GM23338 (cell line): ENCODE data around the gene JAKMIP1. TPM values are rescaled to one million over a fixed set of nuclear protein-coding genes. Genes with fewer than 3 reads are reported as not detected.
A peak's percentile ranks its signal among the peaks of the same experiment; 100 is the strongest.

ENCODE experiments used
- ATAC-seq: fragments of 200-7000 bp; cut with Tn5 transposase; 3 replicates; pipeline ENCODE4 v1.9.1; 2020
- DNase-seq: peaks from one replicate; pipeline ENCODE4 v3.0.0-alpha.2; 2015; ENCODE audit warnings: low spot score
- H2AFZ ChIP-seq: fragments of 200-600 bp; sonication (generic); 2 replicates; pipeline ENCODE4 v1.8.0; 2016; ENCODE audit warnings: antibody characterized with exemption, mild to moderate bottlenecking, moderate library complexity
- H3F3A ChIP-seq: fragments of 200-600 bp; sonication (generic); replicated peaks from 2 replicates; pipeline ENCODE4 v1.8.0; 2017; ENCODE audit warnings: antibody characterized with exemption, mixed run types, low read depth
- H3K27ac ChIP-seq: fragments of 200-600 bp; sonication (generic); 2 replicates; pipeline ENCODE4 v1.6.1; 2016; ENCODE audit warnings: low read depth
- H3K27me3 ChIP-seq: fragments of 200-600 bp; sonication (generic); 2 replicates; pipeline ENCODE4 v1.8.0; 2016; ENCODE audit warnings: mild to moderate bottlenecking, mixed run types, moderate library complexity; ENCODE audit not compliant: insufficient read depth
- H3K36me3 ChIP-seq: fragments of 200-600 bp; sonication (generic); 2 replicates; pipeline ENCODE4 v1.8.0; 2016; ENCODE audit warnings: mild to moderate bottlenecking; ENCODE audit not compliant: insufficient read depth
- H3K4me1 ChIP-seq: fragments of 200-600 bp; sonication (generic); 2 replicates; pipeline ENCODE4 v1.8.0; 2016; ENCODE audit warnings: mild to moderate bottlenecking, moderate library complexity; ENCODE audit not compliant: insufficient read depth
- H3K4me2 ChIP-seq: fragments of 200-600 bp; sonication (generic); 2 replicates; pipeline ENCODE4 v1.7.1; 2017; ENCODE audit warnings: mixed run types
- H3K4me3 ChIP-seq: fragments of 200-600 bp; sonication (generic); 2 replicates; pipeline ENCODE4 v1.6.1; 2016; ENCODE audit warnings: mixed run types
- H3K79me2 ChIP-seq: fragments of 200-600 bp; sonication (generic); replicated peaks from 2 replicates; pipeline ENCODE4 v1.8.0; 2017; ENCODE audit warnings: mild to moderate bottlenecking; ENCODE audit not compliant: insufficient read depth
- H3K9me2 ChIP-seq: fragments of 200-600 bp; sonication (generic); 2 replicates; pipeline ENCODE4 v1.8.0; 2017; ENCODE audit not compliant: insufficient read depth
- H4K20me1 ChIP-seq: fragments of 200-600 bp; sonication (generic); replicated peaks from 2 replicates; pipeline ENCODE4 v1.8.0; 2017; ENCODE audit warnings: mild to moderate bottlenecking; ENCODE audit not compliant: insufficient read depth
- H3K27ac Mint-ChIP-seq: 2 replicates; pipeline ENCODE4 v1.8.0; 2020; ENCODE audit warnings: inconsistent platforms, mild to moderate bottlenecking, moderate library complexity, mixed read lengths
- H3K27me3 Mint-ChIP-seq: 3 replicates; pipeline ENCODE4 v1.8.0; 2022; ENCODE audit warnings: low read depth, mild to moderate bottlenecking, moderate library complexity, mixed read lengths, inconsistent platforms; ENCODE audit not compliant: insufficient read depth, poor library complexity
- H3K36me3 Mint-ChIP-seq: 3 replicates; pipeline ENCODE4 v1.8.0; 2021; ENCODE audit warnings: low read depth, mild to moderate bottlenecking, inconsistent platforms, moderate library complexity, mixed read lengths
- H3K4me1 Mint-ChIP-seq: 3 replicates; pipeline ENCODE4 v1.8.0; 2020; ENCODE audit warnings: mild to moderate bottlenecking, inconsistent platforms, mixed read lengths
- H3K4me3 Mint-ChIP-seq: 3 replicates; pipeline ENCODE4 v1.8.0; 2021; ENCODE audit warnings: moderate library complexity, mild to moderate bottlenecking, inconsistent platforms, mixed read lengths
- H3K9me3 Mint-ChIP-seq: 3 replicates; pipeline ENCODE4 v1.8.0; 2020; ENCODE audit warnings: moderate library complexity, mild to moderate bottlenecking, inconsistent platforms, mixed read lengths
- polyA plus RNA-seq: library from polyadenylated mRNA; unstranded; fragments of >200 nt; fragmentation: Nextera tagmentation; extraction: Ambion mirVana; gene quantifications from 2 replicates; pipeline ENCODE4 v1.2.1, GENCODE V29; 2016
- total RNA-seq: library from RNA; depleted of rRNA; stranded (reverse); fragments of >200 nt; shearing (Covaris generic); gene quantifications from 2 replicates; pipeline ENCODE4 v1.2.3, GENCODE V29; 2014
- TF ChIP-seq, protein P1 (sequence below): fragments of 250-450 bp; sonication (Bioruptor Pico); IDR thresholded peaks from 2 replicates; pipeline ENCODE4 v1.5.0; 2020; ENCODE audit warnings: mild to moderate bottlenecking, moderate library complexity
- TF ChIP-seq, protein P2 (sequence below), 2 experiments: fragments of 200-600 bp in 1 of 2; sonication (generic) in 1 of 2; conservative IDR thresholded peaks; 2 replicates each; pipeline versions ENCODE4 v1.5.1 to v1.6.1; 2016 to 2017; ENCODE audit warnings: antibody characterized with exemption in 2 of 2, low read depth in 2 of 2, mild to moderate bottlenecking in 2 of 2, moderate library complexity in 1 of 2
- TF ChIP-seq, protein P3 (sequence below): IDR thresholded peaks from 2 replicates; pipeline ENCODE4 v1.6.1; 2016; ENCODE audit warnings: antibody characterized with exemption

JAKMIP1 gene
- total and polyA plus RNA-seq, 2 experiments from 2014 or later: 4.6 to 5.1 TPM

DNA sequence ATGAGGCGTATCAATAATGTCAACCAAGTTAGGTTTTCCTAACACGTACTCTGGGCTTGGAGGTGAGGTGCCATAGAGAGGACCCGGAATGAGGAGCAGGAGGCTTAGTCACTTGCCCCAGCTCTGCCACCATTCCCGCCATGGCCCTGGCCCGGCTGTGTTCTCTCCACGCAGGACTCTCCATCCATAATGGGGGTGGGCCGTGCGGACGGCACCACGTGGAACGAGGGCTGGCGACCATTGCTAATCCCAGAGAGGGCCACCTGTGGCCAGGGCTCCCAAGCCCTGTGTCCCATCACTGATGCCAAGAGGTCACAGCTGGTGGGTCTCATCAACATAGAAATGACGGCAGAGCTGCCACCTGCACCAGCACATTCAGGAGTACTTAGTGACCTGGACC is 76.4 kb downstream of the JAKMIP1 start (continued):
- TF ChIP-seq, protein P1, sequence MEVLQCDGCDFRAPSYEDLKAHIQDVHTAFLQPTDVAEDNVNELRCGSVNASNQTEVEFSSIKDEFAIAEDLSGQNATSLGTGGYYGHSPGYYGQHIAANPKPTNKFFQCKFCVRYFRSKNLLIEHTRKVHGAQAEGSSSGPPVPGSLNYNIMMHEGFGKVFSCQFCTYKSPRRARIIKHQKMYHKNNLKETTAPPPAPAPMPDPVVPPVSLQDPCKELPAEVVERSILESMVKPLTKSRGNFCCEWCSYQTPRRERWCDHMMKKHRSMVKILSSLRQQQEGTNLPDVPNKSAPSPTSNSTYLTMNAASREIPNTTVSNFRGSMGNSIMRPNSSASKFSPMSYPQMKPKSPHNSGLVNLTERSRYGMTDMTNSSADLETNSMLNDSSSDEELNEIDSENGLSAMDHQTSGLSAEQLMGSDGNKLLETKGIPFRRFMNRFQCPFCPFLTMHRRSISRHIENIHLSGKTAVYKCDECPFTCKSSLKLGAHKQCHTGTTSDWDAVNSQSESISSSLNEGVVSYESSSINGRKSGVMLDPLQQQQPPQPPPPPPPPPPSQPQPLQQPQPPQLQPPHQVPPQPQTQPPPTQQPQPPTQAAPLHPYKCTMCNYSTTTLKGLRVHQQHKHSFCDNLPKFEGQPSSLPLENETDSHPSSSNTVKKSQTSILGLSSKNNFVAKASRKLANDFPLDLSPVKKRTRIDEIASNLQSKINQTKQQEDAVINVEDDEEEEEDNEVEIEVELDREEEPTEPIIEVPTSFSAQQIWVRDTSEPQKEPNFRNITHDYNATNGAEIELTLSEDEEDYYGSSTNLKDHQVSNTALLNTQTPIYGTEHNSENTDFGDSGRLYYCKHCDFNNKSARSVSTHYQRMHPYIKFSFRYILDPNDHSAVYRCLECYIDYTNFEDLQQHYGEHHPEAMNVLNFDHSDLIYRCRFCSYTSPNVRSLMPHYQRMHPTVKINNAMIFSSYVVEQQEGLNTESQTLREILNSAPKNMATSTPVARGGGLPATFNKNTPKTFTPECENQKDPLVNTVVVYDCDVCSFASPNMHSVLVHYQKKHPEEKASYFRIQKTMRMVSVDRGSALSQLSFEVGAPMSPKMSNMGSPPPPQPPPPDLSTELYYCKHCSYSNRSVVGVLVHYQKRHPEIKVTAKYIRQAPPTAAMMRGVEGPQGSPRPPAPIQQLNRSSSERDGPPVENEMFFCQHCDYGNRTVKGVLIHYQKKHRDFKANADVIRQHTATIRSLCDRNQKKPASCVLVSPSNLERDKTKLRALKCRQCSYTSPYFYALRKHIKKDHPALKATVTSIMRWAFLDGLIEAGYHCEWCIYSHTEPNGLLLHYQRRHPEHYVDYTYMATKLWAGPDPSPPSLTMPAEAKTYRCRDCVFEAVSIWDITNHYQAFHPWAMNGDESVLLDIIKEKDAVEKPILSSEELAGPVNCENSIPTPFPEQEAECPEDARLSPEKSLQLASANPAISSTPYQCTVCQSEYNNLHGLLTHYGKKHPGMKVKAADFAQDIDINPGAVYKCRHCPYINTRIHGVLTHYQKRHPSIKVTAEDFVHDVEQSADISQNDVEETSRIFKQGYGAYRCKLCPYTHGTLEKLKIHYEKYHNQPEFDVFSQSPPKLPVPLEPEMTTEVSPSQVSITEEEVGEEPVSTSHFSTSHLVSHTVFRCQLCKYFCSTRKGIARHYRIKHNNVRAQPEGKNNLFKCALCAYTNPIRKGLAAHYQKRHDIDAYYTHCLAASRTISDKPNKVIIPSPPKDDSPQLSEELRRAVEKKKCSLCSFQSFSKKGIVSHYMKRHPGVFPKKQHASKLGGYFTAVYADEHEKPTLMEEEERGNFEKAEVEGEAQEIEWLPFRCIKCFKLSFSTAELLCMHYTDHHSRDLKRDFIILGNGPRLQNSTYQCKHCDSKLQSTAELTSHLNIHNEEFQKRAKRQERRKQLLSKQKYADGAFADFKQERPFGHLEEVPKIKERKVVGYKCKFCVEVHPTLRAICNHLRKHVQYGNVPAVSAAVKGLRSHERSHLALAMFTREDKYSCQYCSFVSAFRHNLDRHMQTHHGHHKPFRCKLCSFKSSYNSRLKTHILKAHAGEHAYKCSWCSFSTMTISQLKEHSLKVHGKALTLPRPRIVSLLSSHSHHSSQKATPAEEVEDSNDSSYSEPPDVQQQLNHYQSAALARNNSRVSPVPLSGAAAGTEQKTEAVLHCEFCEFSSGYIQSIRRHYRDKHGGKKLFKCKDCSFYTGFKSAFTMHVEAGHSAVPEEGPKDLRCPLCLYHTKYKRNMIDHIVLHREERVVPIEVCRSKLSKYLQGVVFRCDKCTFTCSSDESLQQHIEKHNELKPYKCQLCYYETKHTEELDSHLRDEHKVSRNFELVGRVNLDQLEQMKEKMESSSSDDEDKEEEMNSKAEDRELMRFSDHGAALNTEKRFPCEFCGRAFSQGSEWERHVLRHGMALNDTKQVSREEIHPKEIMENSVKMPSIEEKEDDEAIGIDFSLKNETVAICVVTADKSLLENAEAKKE (CRISPR knock-in tag): no peak
- TF ChIP-seq, protein P2, sequence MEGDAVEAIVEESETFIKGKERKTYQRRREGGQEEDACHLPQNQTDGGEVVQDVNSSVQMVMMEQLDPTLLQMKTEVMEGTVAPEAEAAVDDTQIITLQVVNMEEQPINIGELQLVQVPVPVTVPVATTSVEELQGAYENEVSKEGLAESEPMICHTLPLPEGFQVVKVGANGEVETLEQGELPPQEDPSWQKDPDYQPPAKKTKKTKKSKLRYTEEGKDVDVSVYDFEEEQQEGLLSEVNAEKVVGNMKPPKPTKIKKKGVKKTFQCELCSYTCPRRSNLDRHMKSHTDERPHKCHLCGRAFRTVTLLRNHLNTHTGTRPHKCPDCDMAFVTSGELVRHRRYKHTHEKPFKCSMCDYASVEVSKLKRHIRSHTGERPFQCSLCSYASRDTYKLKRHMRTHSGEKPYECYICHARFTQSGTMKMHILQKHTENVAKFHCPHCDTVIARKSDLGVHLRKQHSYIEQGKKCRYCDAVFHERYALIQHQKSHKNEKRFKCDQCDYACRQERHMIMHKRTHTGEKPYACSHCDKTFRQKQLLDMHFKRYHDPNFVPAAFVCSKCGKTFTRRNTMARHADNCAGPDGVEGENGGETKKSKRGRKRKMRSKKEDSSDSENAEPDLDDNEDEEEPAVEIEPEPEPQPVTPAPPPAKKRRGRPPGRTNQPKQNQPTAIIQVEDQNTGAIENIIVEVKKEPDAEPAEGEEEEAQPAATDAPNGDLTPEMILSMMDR (conservative IDR thresholded peaks at IDR 0.05; ENCODE audit: low read depth in 2 of 2): no peak

DNA sequence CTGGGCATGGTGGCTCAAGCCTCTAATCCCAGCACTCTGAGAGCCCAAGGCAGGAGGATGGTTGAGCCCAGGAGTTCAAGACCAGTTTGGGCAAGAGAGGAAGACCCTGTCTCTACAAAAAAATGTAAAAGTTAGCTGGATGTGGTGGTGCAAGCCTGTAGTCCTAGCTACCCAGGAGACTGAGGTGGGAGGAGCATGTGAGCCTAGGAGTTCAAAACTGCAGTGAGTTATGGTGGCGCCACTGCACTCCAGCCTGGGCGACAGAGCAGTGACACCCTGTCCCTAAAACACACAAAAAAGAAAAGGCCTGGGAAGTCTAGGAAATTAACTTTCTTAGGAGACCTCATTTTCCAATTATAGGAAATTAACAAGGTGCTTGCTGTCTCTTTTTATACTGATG is 76.8 kb downstream of the JAKMIP1 start:
- H3K79me2 ChIP-seq: no peaks in the 10 kb centered on the region
- no peaks in the 10 kb centered on the region for H3K9me3 Mint-ChIP-seq
- no peaks in the 10 kb centered on the region for H3K36me3 ChIP-seq
- H3K9me2 ChIP-seq: no peaks in the 10 kb centered on the region
- no peak overlapping the region for H2AFZ ChIP-seq
- ATAC-seq (peak; percentile 57), DNase-seq (no peak)
- H3K4me3 Mint-ChIP-seq: no peak overlapping the region
- no peaks in the 10 kb centered on the region for H3K36me3 Mint-ChIP-seq
- no peak overlapping the region for H3K4me2 ChIP-seq
- peaks cover 4% of the 10 kb centered on the region; the same call in 1 of the 2 replicates for H3K4me1 ChIP-seq
- no peak overlapping the region for H3K27ac ChIP-seq
- H3F3A ChIP-seq: no peaks in the 10 kb centered on the region
- TF ChIP-seq, protein P2 (conservative IDR thresholded peaks at IDR 0.05; ENCODE audit: low read depth in 2 of 2): peak in 1 of 2 experiments; percentile 15; a peak in 1 of 4 replicates
- TF ChIP-seq, protein P3, sequence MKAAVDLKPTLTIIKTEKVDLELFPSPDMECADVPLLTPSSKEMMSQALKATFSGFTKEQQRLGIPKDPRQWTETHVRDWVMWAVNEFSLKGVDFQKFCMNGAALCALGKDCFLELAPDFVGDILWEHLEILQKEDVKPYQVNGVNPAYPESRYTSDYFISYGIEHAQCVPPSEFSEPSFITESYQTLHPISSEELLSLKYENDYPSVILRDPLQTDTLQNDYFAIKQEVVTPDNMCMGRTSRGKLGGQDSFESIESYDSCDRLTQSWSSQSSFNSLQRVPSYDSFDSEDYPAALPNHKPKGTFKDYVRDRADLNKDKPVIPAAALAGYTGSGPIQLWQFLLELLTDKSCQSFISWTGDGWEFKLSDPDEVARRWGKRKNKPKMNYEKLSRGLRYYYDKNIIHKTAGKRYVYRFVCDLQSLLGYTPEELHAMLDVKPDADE: no peak
- no peaks in the 10 kb centered on the region for H4K20me1 ChIP-seq
- H3K4me1 Mint-ChIP-seq: peaks cover 13% of the 10 kb centered on the region
- no peaks in the 10 kb centered on the region; the same call in 1 of the 2 replicates for H3K27me3 ChIP-seq
- H3K27me3 Mint-ChIP-seq: peaks cover 3% of the 10 kb centered on the region
- no peak overlapping the region for H3K27ac Mint-ChIP-seq
- no peak overlapping the region for H3K4me3 ChIP-seq
